HT-29 (cell line): ENCODE results near the gene NECAB2. TPM values are rescaled to one million over a fixed set of nuclear protein-coding genes. Genes with fewer than 3 reads are reported as not detected.

ENCODE experiments used
- DNase-seq: peaks from one replicate; pipeline ENCODE4 v3.0.0-alpha.2; 2015; ENCODE audit warnings: low spot score
- small RNA-seq: library from RNA; depleted of rRNA; stranded (forward); fragments of <200 nt; gene quantifications from one replicate; pipeline ENCODE3, GENCODE V24; 2014
- total RNA-seq: library from RNA; depleted of rRNA; stranded (reverse); fragments of >200 nt; shearing (Covaris generic); gene quantifications from 2 replicates; pipeline ENCODE4 v1.2.3, GENCODE V29; 2014; rRNA removed

NECAB2 gene
- total RNA-seq, 1 experiment from 2014 or later: not detected

GRCh38 chr16:84044118-84044488, 76.1 kb downstream of the NECAB2 start:
- DNase-seq: peak; percentile 54

- no peak for DNase-seq
Measured at GRCh38 chr16:84045001-84045817, 77.2 kb downstream of the NECAB2 start.

GRCh38 chr16:84045818-84046470, 77.9 kb downstream of the NECAB2 start:
- no peak for DNase-seq

GRCh38 chr16:84047206-84047605, 79.2 kb downstream of the NECAB2 start:
- no peak for DNase-seq

GRCh38 chr16:84047626-84048025, 79.6 kb downstream of the NECAB2 start:
- DNase-seq: no peak

GRCh38 chr16:84048270-84048669, 80.2 kb downstream of the NECAB2 start:
- DNase-seq: peak; percentile 56

DNA sequence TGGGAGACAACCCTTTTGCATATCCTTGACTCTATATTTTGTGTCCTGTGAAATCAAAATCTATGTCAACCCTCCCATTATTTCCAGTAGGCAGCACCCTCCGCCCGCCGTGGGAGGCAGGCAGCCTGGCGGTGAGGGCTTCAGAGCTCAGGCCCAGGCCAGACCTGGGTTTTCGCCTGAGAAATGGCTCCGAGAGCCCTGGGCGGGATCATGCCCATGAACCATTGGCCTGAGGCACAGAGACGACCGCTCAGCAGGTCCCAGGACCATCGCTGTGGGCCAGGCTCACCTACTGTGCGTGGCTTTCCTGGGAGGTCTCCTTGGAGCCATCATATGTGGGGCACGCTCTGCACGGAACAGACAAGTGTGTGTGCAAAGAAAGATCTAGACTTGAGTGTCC, 80.8 kb downstream of the NECAB2 start:
- no peak for DNase-seq

DNA sequence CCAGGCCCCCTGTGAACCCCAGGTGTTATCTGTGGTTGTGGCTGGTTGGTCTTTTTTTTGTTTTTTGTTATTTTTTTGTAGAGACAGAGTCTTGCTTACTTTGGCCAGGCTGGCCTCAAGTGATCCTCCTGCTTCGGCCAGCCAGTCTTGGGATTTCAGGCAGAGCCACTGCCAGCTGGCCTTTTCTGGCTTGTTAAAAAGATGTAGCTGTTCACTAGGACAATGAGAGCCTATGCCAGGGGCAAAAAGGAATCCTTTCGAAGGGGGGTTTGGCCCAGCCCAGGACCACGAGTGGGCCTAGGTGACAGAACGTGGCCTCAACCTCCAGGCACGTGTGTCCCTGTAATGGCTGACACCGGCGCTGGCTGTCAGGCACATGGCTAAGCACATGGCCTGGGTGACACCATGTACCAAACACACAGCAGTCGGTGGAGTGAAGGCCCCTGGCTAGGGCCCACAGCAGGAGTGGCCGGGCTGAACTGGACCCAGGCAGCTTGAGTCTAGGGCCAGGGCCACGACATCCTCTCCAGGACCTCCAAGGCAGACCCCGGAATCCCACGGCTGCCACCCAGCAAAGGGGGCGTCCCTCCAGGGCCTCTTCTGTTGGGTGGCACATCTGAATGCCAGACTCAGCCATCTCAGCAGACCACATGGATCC, 81.5 kb downstream of the NECAB2 start:
- DNase-seq: no peak

- no peak for DNase-seq
Measured at GRCh38 chr16:84050316-84050715, 82.3 kb downstream of the NECAB2 start.

DNA sequence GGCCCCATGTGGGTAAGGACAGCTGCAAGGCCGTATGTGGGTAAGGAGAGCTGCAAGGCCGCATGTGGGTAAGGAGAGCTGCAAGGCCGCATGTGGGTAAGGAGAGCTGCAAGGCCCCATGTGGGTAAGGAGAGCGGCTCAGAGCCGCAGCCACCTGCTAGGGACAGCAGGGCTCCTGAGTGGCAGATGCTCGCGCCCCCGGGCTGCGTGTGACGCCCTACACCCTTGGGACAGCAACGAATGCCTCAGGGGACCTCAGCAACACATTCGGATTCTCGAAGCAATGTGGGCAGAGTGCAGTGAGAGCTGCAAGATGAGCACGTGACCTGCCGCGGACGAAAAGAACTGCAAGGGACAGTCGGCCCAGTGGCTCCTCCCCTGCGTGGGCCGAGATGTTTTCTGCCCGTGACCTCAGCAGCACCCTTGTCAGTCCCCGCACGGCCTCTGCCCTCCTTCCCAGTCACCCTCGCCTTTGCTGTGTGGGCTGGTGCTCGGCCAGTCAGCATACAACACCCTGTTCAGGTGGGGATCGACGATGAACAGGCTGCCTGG, 84.1 kb downstream of the NECAB2 start:
- no peak for DNase-seq

Small RNA genes lying within 50 kb of the gene (small RNA-seq; reads per million reads assigned to genes)
- 0.43 reads per million for gene RNA5SP432

Other genes with a start within 250 kb of the NECAB2 start
- 168 and 174 TPM in 2 replicates for gene HSBP1, start 160.3 kb upstream of the NECAB2 start, total RNA-seq
- gene MLYCD, start 69.1 kb upstream of the NECAB2 start, total RNA-seq: 3.0 and 3.1 TPM in 2 replicates
- 14.2 and 16.1 TPM in 2 replicates for gene OSGIN1, start 15.0 kb upstream of the NECAB2 start, total RNA-seq
- not detected in 2 replicates for gene SLC38A8, start 74.6 kb downstream of the NECAB2 start, total RNA-seq
- 50.1 and 57.4 TPM in 2 replicates for gene MBTPS1, start 148.7 kb downstream of the NECAB2 start, total RNA-seq
- gene HSDL1, start 176.9 kb downstream of the NECAB2 start, total RNA-seq: 5.8 and 6.6 TPM in 2 replicates
- 0.03 and 0.08 TPM in 2 replicates for gene DNAAF1, start 177.1 kb downstream of the NECAB2 start, total RNA-seq
- 39.8 and 47.0 TPM in 2 replicates for gene TAF1C, start 218.8 kb downstream of the NECAB2 start, total RNA-seq
- not detected in 2 replicates for gene ADAD2, start 222.9 kb downstream of the NECAB2 start, total RNA-seq